CD4-positive, alpha-beta memory T cell (primary cell): ENCODE measurements around the gene ZCCHC3. TPM values are rescaled to one million over a fixed set of nuclear protein-coding genes. Genes with fewer than 3 reads are reported as not detected.
"Not testable (repeated sequence)": the region's sequence is repeated elsewhere in the genome, so short reads cannot be mapped to it uniquely, and the experiment has no call there.

Source experiments
- CTCF ChIA-PET: fragments of 350-600 bp; sonication (Branson Sonifier 250); formaldehyde crosslinking; loops from one replicate; lab custom pipeline; 2021; ENCODE audit warnings: inconsistent platforms; ENCODE audit not compliant: partially characterized antibody; lab: Charles Lee
- POLR2A ChIA-PET: fragments of 350-600 bp; sonication (Branson Sonifier 250); formaldehyde crosslinking; loops from one replicate; lab custom pipeline; 2021; ENCODE audit not compliant: partially characterized antibody; lab: Charles Lee
- DNase-seq, 5 donors: peaks; one replicate each; pipeline versions ENCODE4 v3.0.0 to v3.0.0-alpha.2; 2020 to 2022; ENCODE audit warnings: mixed read lengths in 1 of 5
- H3K27ac ChIP-seq: one replicate; pipeline ENCODE4 v1.7.0; 2013; ENCODE audit warnings: low read depth, low read length
- H3K27me3 ChIP-seq: 2 replicates; pipeline ENCODE4 v1.7.0; 2013; ENCODE audit warnings: mild to moderate bottlenecking, low read length, moderate library complexity; ENCODE audit not compliant: insufficient read depth
- H3K36me3 ChIP-seq: 2 replicates; pipeline ENCODE4 v1.7.0; 2013; ENCODE audit warnings: mild to moderate bottlenecking, low read length, moderate library complexity; ENCODE audit not compliant: insufficient read depth
- H3K4me1 ChIP-seq: 2 replicates; pipeline ENCODE4 v1.7.0; 2013; ENCODE audit warnings: mild to moderate bottlenecking, low read length, moderate library complexity; ENCODE audit not compliant: insufficient read depth
- H3K4me3 ChIP-seq, 2 donors: one replicate each; pipeline ENCODE4 v1.7.0; 2013; ENCODE audit warnings: low read length in 2 of 2, mild to moderate bottlenecking in 1 of 2
- H3K9me3 ChIP-seq, 2 donors: one replicate each; pipeline ENCODE4 v1.7.0; 2013; ENCODE audit warnings: low read length in 2 of 2, control low read depth in 1 of 2; ENCODE audit not compliant: control insufficient read depth in 1 of 2
- H3K27ac Mint-ChIP-seq, 7 donors: one replicate each; pipeline ENCODE4 v1.8.0; 2020 to 2021; ENCODE audit warnings: mixed read lengths in 7 of 7, mild to moderate bottlenecking in 6 of 7, inconsistent platforms in 3 of 7, moderate library complexity in 3 of 7
- H3K27me3 Mint-ChIP-seq, 2 donors: one replicate each; pipeline ENCODE4 v1.8.0; 2020 to 2021; ENCODE audit warnings: mixed read lengths in 2 of 2
- H3K36me3 Mint-ChIP-seq, 2 donors: one replicate each; pipeline ENCODE4 v1.8.0; 2020 to 2021; ENCODE audit warnings: mixed read lengths in 2 of 2, inconsistent platforms in 1 of 2, mild to moderate bottlenecking in 1 of 2
- H3K4me1 Mint-ChIP-seq, 4 donors: one replicate each; pipeline ENCODE4 v1.8.0; 2020 to 2021; ENCODE audit warnings: mixed read lengths in 4 of 4, mild to moderate bottlenecking in 1 of 4
- H3K4me3 Mint-ChIP-seq, 8 donors: one replicate each; pipeline ENCODE4 v1.8.0; 2020 to 2021; ENCODE audit warnings: mixed read lengths in 8 of 8, mild to moderate bottlenecking in 7 of 8, moderate library complexity in 6 of 8, inconsistent platforms in 3 of 8
- H3K9me3 Mint-ChIP-seq, 8 donors: one replicate each; pipeline ENCODE4 v1.8.0; 2020 to 2021; ENCODE audit warnings: mixed read lengths in 8 of 8, mild to moderate bottlenecking in 5 of 8, inconsistent platforms in 3 of 8, moderate library complexity in 1 of 8
- intact Hi-C: fragments of 100-400 bp; cut with micrococcal nuclease; formaldehyde crosslinking; loops from one replicate; pipeline ENCODE4 v1.15.1; 2023
- polyA plus RNA-seq, 2 donors: library from polyadenylated mRNA; unstranded; fragments of 300-500 nt; fragmentation: Illumina TruSeq; gene quantifications; one replicate each; pipeline ENCODE4 v1.2.3, GENCODE V29; 2021
- total RNA-seq, 2 experiments: library from RNA; stranded (reverse); gene quantifications; one replicate each; pipeline ENCODE4 v1.2.3, GENCODE V29; 2021

The ZCCHC3 gene
- total and polyA plus RNA-seq, 4 experiments from 2014 or later, result 5.8 to 29.8 (median 20.1) TPM

DNA sequence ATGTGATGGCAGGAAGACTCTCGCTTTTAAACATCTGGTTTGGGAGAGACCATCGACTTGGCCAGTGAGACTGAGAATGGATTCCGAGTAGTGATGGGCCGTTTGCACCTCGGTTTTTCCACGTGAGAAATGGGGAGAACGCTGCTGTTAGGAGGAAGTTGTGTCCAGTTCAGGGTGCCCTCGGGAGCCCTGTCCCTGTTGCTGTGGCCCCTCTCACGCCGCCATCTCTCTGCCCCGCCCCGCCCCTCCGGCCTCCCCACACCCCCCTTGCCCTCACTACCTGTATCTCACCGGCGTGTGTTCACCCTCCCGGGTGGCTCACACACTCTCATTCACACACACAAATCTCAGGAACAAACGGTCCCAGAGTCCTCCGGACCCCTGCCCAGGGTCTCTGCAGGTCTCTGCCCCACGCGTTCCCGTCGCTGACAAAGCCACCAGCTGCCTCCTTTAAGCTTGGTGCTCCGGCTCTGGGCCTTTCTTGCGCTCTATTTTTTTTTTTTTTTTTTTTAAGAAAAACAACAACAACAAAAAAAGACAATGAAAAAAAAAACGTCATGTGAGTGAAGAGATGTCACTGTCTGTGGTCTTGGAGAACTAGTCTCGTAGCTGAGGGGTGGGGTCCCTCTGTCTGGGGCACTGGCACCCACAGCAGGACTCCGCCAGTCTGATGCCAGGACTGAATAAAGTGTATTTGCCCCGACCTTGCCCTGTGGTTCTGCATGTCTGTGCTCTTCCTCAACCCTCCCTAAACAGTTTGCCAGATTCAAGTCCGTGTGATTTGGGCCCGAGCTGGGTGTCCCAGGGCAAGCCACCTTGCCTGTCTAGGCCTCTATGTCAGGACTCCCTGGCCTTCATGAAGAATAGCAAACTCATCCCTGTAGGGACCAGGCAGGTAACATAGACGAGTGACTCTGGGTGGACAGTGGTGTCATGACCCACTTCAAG lies 30.9 kb downstream of the ZCCHC3 start:
- Mint-ChIP-seq H3K9me3 (no peaks in the 10 kb centered on the region), H3K27me3 (no peaks in the 10 kb centered on the region), H3K4me1 (peaks cover 5 to 30% (median 14%) of the 10 kb centered on the region in 4 donors), H3K4me3 (peak overlapping the region in 7 of 8 donors; percentile 18 to 73 (median 60)), H3K27ac (peak overlapping the region; percentile 26 to 80 (median 70)), H3K36me3 (peaks cover 0 to 1% of the 10 kb centered on the region in 2 donors)
- ChIA-PET CTCF (interaction anchor here (0.6 to 4.5 kb wide), 6 partner anchors 17 to 117 kb away, joined by 3 to 79 read pairs (median 15); partner anchors contain the start of gene DEFB132), POLR2A (interaction anchor here (2.6 kb wide), 1 partner anchor 30 kb away, joined by 11 read pairs; no protein-coding TSS in a partner anchor)
- intact Hi-C loops, result no loop called here
- Histone ChIP-seq H3K4me3 (no peak overlapping the region), H3K4me1 (peaks cover 29% of the 10 kb centered on the region), H3K9me3 (no peaks in the 10 kb centered on the region), H3K27me3 (no peaks in the 10 kb centered on the region), H3K27ac (no peak overlapping the region), H3K36me3 (no peaks in the 10 kb centered on the region)
- DNase-seq, result no peak

DNA sequence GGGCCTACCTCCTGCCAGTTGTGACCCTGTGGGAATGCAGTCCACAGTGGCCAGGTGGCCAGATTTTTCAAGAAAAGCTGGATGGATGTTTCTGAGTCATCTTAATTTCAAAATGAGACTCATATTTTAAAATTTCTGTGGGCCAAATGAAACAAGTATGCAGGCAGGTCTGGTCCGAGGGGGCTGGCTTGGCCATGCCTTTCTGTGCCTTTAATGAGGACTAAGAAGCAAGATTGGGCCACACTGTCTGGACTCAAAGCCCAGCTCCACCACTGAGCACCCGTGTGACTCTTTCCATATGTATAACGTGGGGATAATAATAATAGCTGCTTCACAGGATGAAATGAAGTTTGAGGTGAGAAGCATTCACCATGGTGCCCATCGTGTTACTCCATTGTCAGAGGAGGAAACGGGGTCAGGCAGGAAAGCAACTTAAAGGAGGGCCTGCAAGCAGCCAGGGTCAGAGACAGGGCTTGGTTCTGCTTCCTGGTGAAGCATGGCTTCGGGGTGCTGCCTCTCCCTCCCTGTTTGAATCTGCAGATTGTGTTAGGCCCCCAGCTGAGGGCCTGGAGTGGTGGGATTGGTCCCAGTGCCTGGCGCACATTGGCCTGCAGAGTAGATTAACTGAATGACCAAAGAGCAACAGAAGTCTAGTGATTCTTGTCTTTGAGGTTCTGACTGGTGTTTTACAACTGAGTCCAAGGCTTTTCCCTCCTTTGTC lies 31.8 kb downstream of the ZCCHC3 start:
- peak overlapping the region in 1 of 8 donors; percentile 6 for H3K4me3 Mint-ChIP-seq
- intact Hi-C loops, result no loop called here
- H3K4me1 ChIP-seq, result peaks cover 24% of the 10 kb centered on the region
- H3K27ac Mint-ChIP-seq, result peak overlapping the region in 6 of 7 donors; percentile 11 to 65 (median 44)
- no peak for DNase-seq
- no peak overlapping the region for H3K27ac ChIP-seq
- POLR2A ChIA-PET, result interaction anchor here (2.6 kb wide), 1 partner anchor 31 kb away, joined by 11 read pairs; no protein-coding TSS in a partner anchor
- no peaks in the 10 kb centered on the region for H3K36me3 ChIP-seq
- H3K4me3 ChIP-seq, result no peak overlapping the region
- no peaks in the 10 kb centered on the region for H3K9me3 Mint-ChIP-seq
- no peaks in the 10 kb centered on the region for H3K9me3 ChIP-seq
- H3K36me3 Mint-ChIP-seq, result peaks cover 0 to 1% of the 10 kb centered on the region in 2 donors
- peaks cover 2 to 30% (median 14%) of the 10 kb centered on the region in 4 donors for H3K4me1 Mint-ChIP-seq
- no peaks in the 10 kb centered on the region for H3K27me3 Mint-ChIP-seq
- H3K27me3 ChIP-seq, result no peaks in the 10 kb centered on the region
- CTCF ChIA-PET, result interaction anchor here (0.5 to 4.5 kb wide), 10 partner anchors 16 to 148 kb away, joined by 3 to 79 read pairs (median 12); partner anchors contain the start of genes DEFB132 and TRIB3

DNA sequence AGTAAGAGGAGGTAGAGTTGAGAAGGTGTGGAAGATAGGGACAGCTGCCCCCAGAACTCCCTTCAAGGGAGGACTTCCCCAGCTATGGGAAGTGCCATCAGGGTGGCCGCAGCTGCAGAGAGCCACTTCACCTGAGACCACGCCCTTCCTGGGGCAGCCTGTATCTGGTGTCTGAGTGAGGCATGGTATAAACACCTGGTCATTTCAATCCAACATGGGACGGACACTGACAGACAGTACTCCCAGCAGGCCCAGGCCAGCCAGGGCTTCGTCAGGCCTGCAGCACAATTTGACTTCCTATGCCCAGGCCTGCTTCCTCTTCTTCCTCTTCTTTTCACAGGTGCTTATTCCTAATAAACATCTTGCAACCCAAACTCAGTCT lies 32.5 kb downstream of the ZCCHC3 start:
- H3K4me1 ChIP-seq, result peaks cover 17% of the 10 kb centered on the region
- H3K9me3 ChIP-seq, result no peaks in the 10 kb centered on the region
- H3K27me3 Mint-ChIP-seq, result no peaks in the 10 kb centered on the region
- H3K4me3 ChIP-seq, result no peak overlapping the region
- H3K4me3 Mint-ChIP-seq, result peak overlapping the region in 1 of 8 donors; percentile 39
- peak overlapping the region in 4 of 7 donors; percentile 17 to 72 (median 61) for H3K27ac Mint-ChIP-seq
- CTCF ChIA-PET, result interaction anchor here (0.5 to 4.5 kb wide), 18 partner anchors 9 to 147 kb away, joined by 3 to 79 read pairs (median 8); partner anchors contain the start of genes DEFB132 and TRIB3
- no peak overlapping the region for H3K27ac ChIP-seq
- no peaks in the 10 kb centered on the region for H3K27me3 ChIP-seq
- H3K36me3 Mint-ChIP-seq, result peaks cover 0 to under 1% of the 10 kb centered on the region in 2 donors
- DNase-seq, result no peak
- intact Hi-C loops, result loop anchor here (1.0 to 2.0 kb wide), 2 partner anchors 40 to 63 kb away; partner anchors contain the start of gene C20orf96
- H3K9me3 Mint-ChIP-seq, result no peaks in the 10 kb centered on the region
- POLR2A ChIA-PET, result interaction anchor here (2.6 kb wide), 1 partner anchor 31 kb away, joined by 11 read pairs; no protein-coding TSS in a partner anchor
- peaks cover 2 to 25% (median 12%) of the 10 kb centered on the region in 4 donors for H3K4me1 Mint-ChIP-seq
- no peaks in the 10 kb centered on the region for H3K36me3 ChIP-seq

DNA sequence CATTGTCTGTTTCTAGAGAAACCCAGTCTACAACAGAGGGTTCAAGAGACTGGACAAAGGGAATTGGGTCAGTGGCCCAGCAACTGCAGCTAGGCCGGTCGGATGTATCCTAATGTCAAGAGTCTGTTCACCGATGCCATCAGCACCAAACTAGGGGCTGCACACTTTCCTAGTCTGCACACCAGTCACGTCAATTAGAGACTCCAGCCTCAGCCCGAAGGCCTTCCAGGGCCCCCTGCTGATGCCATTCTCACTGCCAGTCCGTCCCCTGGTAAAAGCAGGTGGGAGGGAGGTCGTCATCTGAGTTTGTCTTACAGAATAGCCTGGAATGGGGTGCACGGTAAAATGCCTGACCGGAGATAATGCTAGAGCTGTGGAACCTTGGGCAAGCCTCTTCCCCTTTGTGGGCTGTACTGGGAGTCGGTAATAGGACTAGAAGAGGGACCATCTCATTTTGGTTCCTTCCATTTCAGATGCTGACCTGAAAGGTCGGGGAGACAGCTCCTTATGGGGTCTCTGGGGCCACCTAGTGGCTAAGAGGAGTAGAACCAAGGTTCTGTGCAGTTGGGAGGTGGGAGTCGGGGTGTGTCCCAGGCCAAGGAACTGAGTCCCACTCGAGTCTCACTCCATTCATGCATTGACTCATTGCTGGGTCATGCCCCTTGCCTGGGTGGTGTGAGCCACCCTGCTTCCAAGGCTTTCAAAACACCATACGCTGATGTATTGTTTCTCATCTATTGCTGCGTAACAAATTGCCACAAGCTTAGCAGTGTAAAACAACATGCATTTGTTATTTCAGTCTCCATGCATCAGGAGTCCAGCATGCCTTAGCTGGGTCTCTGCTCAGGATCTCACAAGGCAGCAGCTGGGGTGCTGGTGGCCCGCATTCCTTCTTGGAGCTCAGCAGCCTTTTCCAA lies 33.1 kb downstream of the ZCCHC3 start:
- peak overlapping the region in 2 of 8 donors; percentile 39 for H3K4me3 Mint-ChIP-seq
- peaks cover 2 to 23% (median 11%) of the 10 kb centered on the region in 4 donors for H3K4me1 Mint-ChIP-seq
- H3K4me3 ChIP-seq, result no peak overlapping the region
- peak overlapping the region in 4 of 7 donors; percentile 17 to 72 (median 64) for H3K27ac Mint-ChIP-seq
- ChIA-PET POLR2A (interaction anchor here (0.6 to 2.6 kb wide), 7 partner anchors 16 to 192 kb away, joined by 3 to 11 read pairs (median 4); partner anchors contain the start of genes NRSN2 and ZCCHC3), CTCF (interaction anchor here (0.6 to 4.5 kb wide), 29 partner anchors 10 to 182 kb away, joined by 3 to 79 read pairs (median 4); partner anchors contain the start of gene DEFB132)
- intact Hi-C loops, result loop anchor here (1.0 to 2.0 kb wide), 2 partner anchors 40 to 64 kb away; partner anchors contain the start of gene C20orf96
- no peaks in the 10 kb centered on the region for H3K27me3 Mint-ChIP-seq
- H3K36me3 ChIP-seq, result no peaks in the 10 kb centered on the region
- peak; percentile 60 to 66 (median 65) for DNase-seq
- no peak overlapping the region for H3K27ac ChIP-seq
- H3K27me3 ChIP-seq, result no peaks in the 10 kb centered on the region
- no peaks in the 10 kb centered on the region for H3K36me3 Mint-ChIP-seq
- peaks cover 15% of the 10 kb centered on the region for H3K4me1 ChIP-seq
- H3K9me3 ChIP-seq, result no peaks in the 10 kb centered on the region
- no peaks in the 10 kb centered on the region for H3K9me3 Mint-ChIP-seq

DNA sequence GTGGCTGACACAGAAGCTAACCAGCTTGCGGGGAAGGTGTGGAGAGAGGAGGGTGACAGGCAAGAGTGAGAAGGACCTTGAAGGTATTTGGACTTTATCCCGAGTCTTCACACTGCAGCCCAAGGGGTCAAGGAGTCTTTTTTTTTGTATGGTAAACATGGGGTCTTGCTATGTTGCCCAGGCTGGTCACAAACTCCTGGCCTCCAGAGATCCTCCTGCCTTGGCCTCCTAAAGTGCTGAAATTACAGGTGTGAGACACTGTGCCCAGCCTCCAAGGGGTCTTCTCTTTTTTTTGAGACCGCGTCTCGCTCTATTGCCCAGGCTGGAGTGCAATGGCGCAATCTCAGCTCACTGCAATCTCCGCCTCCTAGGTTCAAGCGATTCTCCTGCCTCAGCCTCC lies 37.2 kb downstream of the ZCCHC3 start:
- no peak for DNase-seq
- Mint-ChIP-seq H3K4me1 (peaks cover 0 to 8% (median under 1%) of the 10 kb centered on the region in 4 donors), H3K9me3 (no peaks in the 10 kb centered on the region), H3K27ac (no peak overlapping the region), H3K4me3 (no peak overlapping the region), H3K27me3 (no peaks in the 10 kb centered on the region), H3K36me3 (no peaks in the 10 kb centered on the region)
- intact Hi-C loops, result no loop called here
- H3K4me1 ChIP-seq, result peaks cover 4% of the 10 kb centered on the region
- ChIA-PET CTCF (interaction anchor here (0.6 kb wide), 1 partner anchor 40 kb away, joined by 3 read pairs; no protein-coding TSS in a partner anchor), POLR2A (no interaction called here)
- H3K27me3 ChIP-seq, result no peaks in the 10 kb centered on the region
- H3K36me3 ChIP-seq, result no peaks in the 10 kb centered on the region
- no peak overlapping the region for H3K4me3 ChIP-seq
- H3K27ac ChIP-seq, result no peak overlapping the region
- H3K9me3 ChIP-seq, result no peaks in the 10 kb centered on the region

DNA sequence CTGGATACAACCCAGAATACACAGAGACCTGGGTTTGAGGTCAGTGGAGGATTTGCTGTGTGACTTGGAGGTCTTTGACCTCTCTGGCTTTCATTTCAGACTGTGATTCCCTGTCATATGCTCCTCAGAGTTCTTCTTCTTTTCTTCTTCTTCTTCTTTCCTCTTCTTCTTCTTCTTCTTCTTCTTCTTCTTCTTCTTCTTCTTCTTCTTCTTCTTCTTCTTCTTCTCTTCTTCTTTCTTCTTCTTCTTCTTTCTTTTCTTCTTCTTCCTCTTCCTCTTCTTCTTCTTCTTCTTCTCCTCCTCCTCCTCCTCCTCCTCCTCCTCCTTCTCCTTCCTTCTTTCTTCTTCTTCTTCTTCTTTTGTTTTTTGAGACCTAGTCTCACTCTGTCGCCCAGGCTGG lies 38.7 kb downstream of the ZCCHC3 start:
- intact Hi-C loops, DNase-seq, H3K4me3 Mint-ChIP-seq, H3K27me3 Mint-ChIP-seq, H3K36me3 ChIP-seq, H3K4me1 ChIP-seq, POLR2A ChIA-PET, H3K9me3 Mint-ChIP-seq, H3K4me1 Mint-ChIP-seq, CTCF ChIA-PET, H3K4me3 ChIP-seq, H3K9me3 ChIP-seq, H3K36me3 Mint-ChIP-seq, H3K27ac ChIP-seq, H3K27me3 ChIP-seq: not testable (repeated sequence)
- peak overlapping the region in 1 of 7 donors; percentile 65 for H3K27ac Mint-ChIP-seq
